Cardiac septum (tissue), 1 donor: ENCODE measurements around the gene PAQR7. TPM values are rescaled to one million over a fixed set of nuclear protein-coding genes. Genes with fewer than 3 reads are reported as not detected.

Experiments
- DNase-seq: peaks from one replicate; pipeline ENCODE4 v3.0.0-alpha.2; 2020; ENCODE audit warnings: low spot score
- intact Hi-C: fragments of 100-400 bp; cut with DNase I; formaldehyde crosslinking; loops from one replicate; pipeline ENCODE4 v1.14.0; 2022
- long read RNA-seq: library from polyadenylated mRNA; unstranded; transcript quantifications from one replicate; pipeline ENCODE4 v2.0.0, GENCODE V29; 2021
- total RNA-seq: library from RNA; stranded (reverse); fragmentation: NEBNext Ultra II Directional; extraction: Animal tissue kit (Norgen Biotek cat#: 25700); gene quantifications from one replicate; pipeline ENCODE4 v1.2.1, GENCODE V29; 2021
- donor health status: DM: no; HTN: no; CAD: no.

Gene PAQR7
- 2.4 TPM for total RNA-seq
- long read RNA-seq: 0 reads

GRCh38 chr1:25875154-25875855 is at the start of gene PAQR7:
TSS of gene PAQR7 (minus strand) at chr1:25875708. CDS start at chr1:25863839, 11,869 bp downstream.
- peak; percentile 89 for DNase-seq
- intact Hi-C loops: no loop called here

GRCh38 chr1:25924454-25924853 is 48.9 kb upstream of the PAQR7 start:
- no peak for DNase-seq
- intact Hi-C loops: loop anchor here (5.0 kb wide), 1 partner anchor 73 kb away; the partner anchor contains the start of gene PAFAH2

GRCh38 chr1:25922971-25923552 is 47.6 kb upstream of the PAQR7 start:
- intact Hi-C loops: loop anchor here (5.0 kb wide), 1 partner anchor 74 kb away; the partner anchor contains the start of gene PAFAH2
- no peak for DNase-seq

- intact Hi-C loops: loop anchor here (5.0 kb wide), 1 partner anchor 75 kb away; the partner anchor contains the start of gene PAFAH2
- peak; percentile 76 for DNase-seq
These were observed 46.8 kb upstream of the PAQR7 start for GRCh38 chr1:25922056-25922970.

- intact Hi-C loops: no loop called here
- DNase-seq: no peak
These were observed 43.1 kb upstream of the PAQR7 start for GRCh38 chr1:25918615-25919014.

- intact Hi-C loops: no loop called here
- no peak for DNase-seq
These were observed 42.5 kb upstream of the PAQR7 start for GRCh38 chr1:25917996-25918395.

GRCh38 chr1:25916460-25916859 is 41.0 kb upstream of the PAQR7 start:
- intact Hi-C loops: no loop called here
- DNase-seq: no peak

GRCh38 chr1:25914074-25914995 is 38.8 kb upstream of the PAQR7 start:
- DNase-seq: peak; percentile 68
- intact Hi-C loops: no loop called here

GRCh38 chr1:25913206-25913605 is 37.7 kb upstream of the PAQR7 start:
- intact Hi-C loops: no loop called here
- no peak for DNase-seq

GRCh38 chr1:25912076-25912831 is 36.7 kb upstream of the PAQR7 start:
- intact Hi-C loops: no loop called here
- no peak for DNase-seq

GRCh38 chr1:25911162-25911561 is 35.7 kb upstream of the PAQR7 start:
- intact Hi-C loops: no loop called here
- no peak for DNase-seq

GRCh38 chr1:25909040-25909439 is 33.5 kb upstream of the PAQR7 start:
- intact Hi-C loops: no loop called here
- no peak for DNase-seq

GRCh38 chr1:25908161-25908560 is 32.7 kb upstream of the PAQR7 start:
- intact Hi-C loops: no loop called here
- DNase-seq: no peak

- peak; percentile 33 for DNase-seq
- intact Hi-C loops: no loop called here
These were observed 32.1 kb upstream of the PAQR7 start for GRCh38 chr1:25907601-25908000.

- peak; percentile 74 for DNase-seq
- intact Hi-C loops: no loop called here
These were observed 31.3 kb upstream of the PAQR7 start for GRCh38 chr1:25906644-25907300.

- peak; percentile 93 for DNase-seq
- intact Hi-C loops: loop anchor here (2.0 kb wide), 1 partner anchor 93 kb away; the partner anchor contains the start of gene PAFAH2
These were observed 30.5 kb upstream of the PAQR7 start, which contains the start of gene STMN1 for GRCh38 chr1:25905680-25906643. TSS of gene STMN1 (minus strand) at chr1:25906419. CDS start at chr1:25904676, 1,743 bp downstream.
